ENCODE data around the gene APOL2. TPM values are rescaled to one million over a fixed set of nuclear protein-coding genes. Genes with fewer than 3 reads are reported as not detected.
A peak's percentile ranks its signal among the peaks of the same experiment; 100 is the strongest.
"Not testable (repeated sequence)": the region's sequence is repeated elsewhere in the genome, so short reads cannot be mapped to it uniquely, and the experiment has no call there.

Gene APOL2
- total RNA-seq, 1 donor from 2014 or later = 19.3 TPM

- Mint-ChIP-seq H3K27me3 (no peaks in the 10 kb centered on the region), H3K36me3 (ENCODE audit: insufficient read depth) (no peaks in the 10 kb centered on the region), H3K4me1 (ENCODE audit: low read depth) (peaks cover 14% of the 10 kb centered on the region), H3K27ac (peak overlapping the region; percentile 85), H3K4me3 (ENCODE audit: low read depth) (peak overlapping the region; percentile 31), H3K9me3 (ENCODE audit: low read depth) (no peaks in the 10 kb centered on the region)
- TF ChIP-seq CTCF (IDR thresholded peaks at IDR 0.05; ENCODE audit: unreplicated experiment) = no peak
- no peak for DNase-seq (ENCODE audit: low spot score, unreplicated experiment)
These were observed 19.6 kb upstream of the APOL2 start for GRCh38 chr22:36258701-36259614.

GRCh38 chr22:36257948-36258670 is 18.8 kb upstream of the APOL2 start:
- Mint-ChIP-seq H3K4me1 (ENCODE audit: low read depth) (peaks cover 14% of the 10 kb centered on the region), H3K36me3 (ENCODE audit: insufficient read depth) (no peaks in the 10 kb centered on the region), H3K27me3 (no peaks in the 10 kb centered on the region), H3K27ac (peak overlapping the region; percentile 85), H3K4me3 (ENCODE audit: low read depth) (no peak overlapping the region), H3K9me3 (ENCODE audit: low read depth) (no peaks in the 10 kb centered on the region)
- TF ChIP-seq CTCF (IDR thresholded peaks at IDR 0.05; ENCODE audit: unreplicated experiment) = no peak
- DNase-seq (ENCODE audit: low spot score, unreplicated experiment) = no peak

GRCh38 chr22:36257308-36257707 is 18.0 kb upstream of the APOL2 start:
- H3K4me3 Mint-ChIP-seq (ENCODE audit: low read depth) = no peak overlapping the region
- no peaks in the 10 kb centered on the region for H3K9me3 Mint-ChIP-seq (ENCODE audit: low read depth)
- H3K27ac Mint-ChIP-seq = no peak overlapping the region
- peaks cover 14% of the 10 kb centered on the region for H3K4me1 Mint-ChIP-seq (ENCODE audit: low read depth)
- no peak for TF ChIP-seq CTCF (IDR thresholded peaks at IDR 0.05; ENCODE audit: unreplicated experiment)
- H3K36me3 Mint-ChIP-seq (ENCODE audit: insufficient read depth) = no peaks in the 10 kb centered on the region
- no peak for DNase-seq (ENCODE audit: low spot score, unreplicated experiment)
- H3K27me3 Mint-ChIP-seq = no peaks in the 10 kb centered on the region

GRCh38 chr22:36256478-36256877 is 17.2 kb upstream of the APOL2 start:
- no peak for DNase-seq (ENCODE audit: low spot score, unreplicated experiment)
- TF ChIP-seq CTCF (IDR thresholded peaks at IDR 0.05; ENCODE audit: unreplicated experiment) = no peak
- Mint-ChIP-seq H3K27ac (no peak overlapping the region), H3K4me3 (ENCODE audit: low read depth) (no peak overlapping the region), H3K9me3 (ENCODE audit: low read depth) (no peaks in the 10 kb centered on the region), H3K27me3 (no peaks in the 10 kb centered on the region), H3K4me1 (ENCODE audit: low read depth) (peaks cover 14% of the 10 kb centered on the region), H3K36me3 (ENCODE audit: insufficient read depth) (no peaks in the 10 kb centered on the region)

GRCh38 chr22:36255572-36255971 is 16.2 kb upstream of the APOL2 start:
- H3K4me1 Mint-ChIP-seq (ENCODE audit: low read depth) = peaks cover 14% of the 10 kb centered on the region
- not testable (repeated sequence) for H3K4me3 Mint-ChIP-seq (ENCODE audit: low read depth)

More at GRCh38 chr22:36255572-36255971, 16.2 kb upstream of the APOL2 start:
- not testable (repeated sequence) for H3K9me3 Mint-ChIP-seq (ENCODE audit: low read depth); H3K36me3 Mint-ChIP-seq (ENCODE audit: insufficient read depth); H3K27me3 Mint-ChIP-seq; H3K27ac Mint-ChIP-seq; DNase-seq (ENCODE audit: low spot score, unreplicated experiment)

Data from progenitor cell of endocrine pancreas (in vitro differentiated cells).